K562 (cell line): ENCODE results near the gene DIPK1A. TPM values are rescaled to one million over a fixed set of nuclear protein-coding genes. Genes with fewer than 3 reads are reported as not detected.

Experiments used
- ATAC-seq: fragments of 200-7000 bp; cut with Tn5 transposase; 3 replicates; pipeline ENCODE4 v1.9.1; 2020; ENCODE audit warnings: moderate library complexity
- BruUV-seq: library from RNA; stranded (reverse); fragments of 400-500 nt; replicated peaks from 2 replicates; lab custom pipeline; 2021; lab: Mats Ljungman, UMichigan
- CTCF ChIA-PET: fragments of 300-600 bp; formaldehyde crosslinking; extraction: SDS; loops from one replicate; lab custom pipeline; 2021; ENCODE audit warnings: low intra/inter-chr PET ratio; lab: Yijun Ruan, JAX
- POLR2A ChIA-PET: fragments of 300-600, 350-650 bp; sonication (Branson Sonifier 250); formaldehyde crosslinking; extraction: SDS; loops from one replicate; lab custom pipeline; 2021; ENCODE audit warnings: antibody characterized with exemption, inconsistent platforms; lab: Yijun Ruan, JAX
- DNase-seq, 4 experiments: peaks; one replicate each; pipeline versions ENCODE4 v3.0.0 to v3.0.0-alpha.2; 2011 to 2018; ENCODE audit warnings: low spot score in 3 of 4, mixed read lengths in 3 of 4; ENCODE audit errors: extremely low read depth in 1 of 4
- FAIRE-seq: peaks from 2 replicates; lab custom pipeline; 2011; peaks lifted over from hg19 to GRCh38; lab: Jason Lieb, UNC
- H2AFZ ChIP-seq: 2 replicates; pipeline ENCODE4 v1.6.0; 2011; ENCODE audit warnings: low read depth, low read length, control low read depth, inconsistent platforms
- H3K27ac ChIP-seq: fragments of 200-600 bp; 3 replicates; pipeline ENCODE4 v1.8.0; 2011; ENCODE audit warnings: low read depth, mild to moderate bottlenecking, control low read depth, inconsistent platforms, low read length, moderate library complexity, mixed read lengths; ENCODE audit errors: extremely low read depth
- H3K27me3 ChIP-seq, 2 experiments: fragments of 300-600 bp in 1 of 2; 2 replicates in 1 of 2; 3 replicates in 1 of 2; pipeline versions ENCODE4 v1.6.0 to v1.8.0; 2011; ENCODE audit warnings: inconsistent platforms in 2 of 2, low read length in 2 of 2, mild to moderate bottlenecking in 1 of 2, mixed read lengths in 1 of 2, moderate library complexity in 1 of 2; ENCODE audit not compliant: control insufficient read depth in 2 of 2, insufficient read depth in 2 of 2
- H3K36me3 ChIP-seq: fragments of 300-600 bp; 3 replicates; pipeline ENCODE4 v1.8.0; 2011; ENCODE audit warnings: mild to moderate bottlenecking, low read length, inconsistent platforms; ENCODE audit not compliant: control insufficient read depth, insufficient read depth
- H3K4me1 ChIP-seq, 2 experiments: fragments of 200-600 bp in 1 of 2; replicated peaks in 1 of 2; 2 replicates in 1 of 2; 3 replicates in 1 of 2; pipeline versions ENCODE4 v1.5.1 to v1.8.0; 2011; ENCODE audit warnings: inconsistent platforms in 2 of 2, low read length in 2 of 2, mild to moderate bottlenecking in 1 of 2, mixed read lengths in 1 of 2, moderate library complexity in 1 of 2; ENCODE audit not compliant: control insufficient read depth in 2 of 2, insufficient read depth in 2 of 2
- H3K4me2 ChIP-seq: 2 replicates; pipeline ENCODE4 v1.6.1; 2011; ENCODE audit warnings: low read length, control low read depth, inconsistent platforms, mixed read lengths; ENCODE audit not compliant: insufficient read depth
- H3K4me3 ChIP-seq: fragments of 200-600 bp; sonication (generic), shearing (Covaris generic); 2 replicates; pipeline ENCODE4 v1.5.1; 2016; ENCODE audit warnings: control low read depth, inconsistent platforms
- H3K79me2 ChIP-seq: fragments of 200-600 bp; 3 replicates; pipeline ENCODE4 v1.8.0; 2011; ENCODE audit warnings: low read length, inconsistent platforms; ENCODE audit not compliant: control insufficient read depth, insufficient read depth
- H3K9ac ChIP-seq, 2 experiments: 2 replicates each; pipeline versions ENCODE4 v1.6.0 to v1.6.1; 2011; ENCODE audit warnings: low read depth in 2 of 2, low read length in 2 of 2, control low read depth in 1 of 2, inconsistent platforms in 1 of 2, mild to moderate bottlenecking in 1 of 2, mixed read lengths in 1 of 2; ENCODE audit not compliant: insufficient read depth in 1 of 2
- H3K9me1 ChIP-seq: one replicate; pipeline ENCODE4 v1.6.0; 2011; ENCODE audit warnings: inconsistent platforms, mild to moderate bottlenecking, low read length, moderate library complexity; ENCODE audit not compliant: control insufficient read depth, insufficient read depth
- H3K9me3 ChIP-seq: replicated peaks from 2 replicates; pipeline ENCODE4 v1.5.1; 2011; ENCODE audit warnings: low read depth, low read length, inconsistent platforms; ENCODE audit not compliant: control insufficient read depth, insufficient read depth
- H4K20me1 ChIP-seq: replicated peaks from 2 replicates; pipeline ENCODE4 v1.6.1; 2011; ENCODE audit warnings: low read length, inconsistent platforms, mixed read lengths; ENCODE audit not compliant: control insufficient read depth, insufficient read depth
- EP400 ChIP-seq: fragments of 450-650 bp; IDR thresholded peaks from 2 replicates; pipeline ENCODE4 v1.6.1; 2017; ENCODE audit warnings: antibody characterized with exemption, mild to moderate bottlenecking, moderate library complexity
- FOXK1 ChIP-seq: sonication (generic); formaldehyde crosslinking; IDR thresholded peaks from 2 replicates; pipeline ENCODE4 v1.8.0; 2022; ENCODE audit warnings: missing genetic modification reagents, mild to moderate bottlenecking, borderline replicate concordance
- MEIS2 ChIP-seq: fragments of 450-650 bp; IDR thresholded peaks from 2 replicates; pipeline ENCODE4 v1.6.1; 2014; ENCODE audit warnings: mild to moderate bottlenecking; ENCODE audit not compliant: partially characterized antibody
- POLR2AphosphoS5 ChIP-seq: IDR thresholded peaks from 2 replicates; pipeline ENCODE4 v1.6.1; 2011; ENCODE audit warnings: mild to moderate bottlenecking, low read depth, low read length, moderate library complexity; ENCODE audit not compliant: control insufficient read depth, insufficient read depth
- SP2 ChIP-seq: IDR thresholded peaks from 2 replicates; pipeline ENCODE4 v1.6.1; 2011; ENCODE audit warnings: mild to moderate bottlenecking, low read depth, low read length, moderate library complexity; ENCODE audit not compliant: poor library complexity, severe bottlenecking; ENCODE audit errors: extremely low read depth
- ZBTB9 ChIP-seq: fragments of 450-650 bp; formaldehyde crosslinking; IDR thresholded peaks from 2 replicates; pipeline ENCODE4 v1.4.0; 2020; ENCODE audit warnings: mild to moderate bottlenecking, moderate library complexity
- ZNF277 ChIP-seq: fragments of 250-450 bp; sonication (Bioruptor Pico); IDR thresholded peaks from 2 replicates; pipeline ENCODE4 v1.8.0; 2022; ENCODE audit warnings: inconsistent platforms, mild to moderate bottlenecking, moderate library complexity, borderline replicate concordance
- ZNF695 ChIP-seq: fragments of 450-650 bp; formaldehyde crosslinking; IDR thresholded peaks from 2 replicates; pipeline ENCODE4 v1.4.0; 2020; ENCODE audit warnings: mild to moderate bottlenecking, moderate library complexity
- ZNF77 ChIP-seq: fragments of 250-450 bp; sonication (Bioruptor Pico); IDR thresholded peaks from 2 replicates; pipeline ENCODE4 v1.5.0; 2020
- WGBS: fragments of 100-300 bp; shearing (Covaris generic); methylation state at CpG from one replicate; pipeline ENCODE4 v1.1.6; 2016; ENCODE audit warnings: low coverage, mixed read lengths; ENCODE audit not compliant: insufficient coverage; ENCODE audit errors: missing lambda C conversion rate; 5-methylcytosine and 5-hydroxymethylcytosine counted together
- in situ Hi-C: fragments of 300-500 bp; cut with MboI; formaldehyde crosslinking; loops from 4 replicates; pipeline ENCODE4 v1.15.0; 2018; ENCODE audit warnings: inconsistent platforms, mixed read lengths
- intact Hi-C: fragments of 100-400 bp; cut with micrococcal nuclease; formaldehyde crosslinking; loops from 2 replicates; pipeline ENCODE4 v1.14.2; 2022
- polyA plus RNA-seq, 8 experiments: library from polyadenylated mRNA; depleted of rRNA in 4 of 8; stranded (reverse) in 5 of 8; unstranded in 3 of 8; fragments of >200 nt; fragmentation: Nextera tagmentation in 2 of 8; fragmentation: Illumina TruSeq in 1 of 8; extraction: Ambion mirVana in 2 of 8; extraction: Trizol in 1 of 8; gene quantifications; 2 replicates each; pipeline versions ENCODE4 v1.2.1 to v1.2.3, GENCODE V29; 2011 to 2014; ENCODE audit warnings: inconsistent platforms in 1 of 8, missing spikeins in 1 of 8
- total RNA-seq, 7 experiments: library from RNA; depleted of rRNA in 6 of 7; stranded (reverse); fragments of >200 nt in 6 of 7; fragmentation: Illumina TruSeq in 2 of 7; extraction: Trizol in 2 of 7; gene quantifications; 2 replicates each; pipeline versions ENCODE4 v1.2.1 to v1.2.3, GENCODE V29; 2011 to 2021; ENCODE audit warnings: low replicate concordance in 1 of 7

DIPK1A gene
- total and polyA plus RNA-seq, 9 of the 15 experiments (the other 6 are each of a cell fraction or from before 2014, with no cell fraction given): 0.54 to 2.5 (median 1.3) TPM

GRCh38 chr1:92877081-92877711 lies 84.1 kb downstream of the DIPK1A start:
- no peak for ATAC-seq
- H3K9ac ChIP-seq: no peak overlapping the region
- DNase-seq: no peak
- TF ChIP-seq EP400 (no peak), POLR2AphosphoS5 (no peak), ZBTB9 (CRISPR knock-in tag) (no peak), FOXK1 (CRISPR knock-in tag) (no peak), ZNF277 (CRISPR knock-in tag) (no peak), SP2 (no peak), ZNF695 (CRISPR knock-in tag) (no peak), ZNF77 (CRISPR knock-in tag) (no peak), MEIS2 (no peak)
- H3K27ac ChIP-seq: no peak overlapping the region
- no peaks in the 10 kb centered on the region for H4K20me1 ChIP-seq
- no peak overlapping the region for H2AFZ ChIP-seq
- FAIRE-seq: peak; percentile 37
- intact Hi-C loops (no loop called here), in situ Hi-C loops (no loop called here)
- CTCF ChIA-PET: no interaction called here
- H3K27me3 ChIP-seq: no peaks in the 10 kb centered on the region
- no peaks in the 10 kb centered on the region for H3K9me1 ChIP-seq
- H3K79me2 ChIP-seq: no peaks in the 10 kb centered on the region
- POLR2A ChIA-PET: interaction anchor here (1.0 to 2.3 kb wide), 4 partner anchors 10 to 45 kb away, joined by 3 to 7 read pairs (median 5); partner anchors contain the start of gene RPL5
- H3K4me3 ChIP-seq: no peak overlapping the region
- no peak overlapping the region for H3K4me2 ChIP-seq
- WGBS: 7% methylated on average over 4 of the region's 4 CpGs
- no peaks in the 10 kb centered on the region for H3K9me3 ChIP-seq
- peaks cover 0 to 4% of the 10 kb centered on the region in 2 experiments; a peak in 1 of 5 replicates for H3K4me1 ChIP-seq
- BruUV-seq: no TSS peak
- H3K36me3 ChIP-seq: no peaks in the 10 kb centered on the region
